Epithelial cell of esophagus (primary cell): ENCODE data around the gene RIN3.
A peak's percentile ranks its signal among the peaks of the same experiment; 100 is the strongest.

ENCODE experiments used
- DNase-seq: peaks from one replicate; pipeline ENCODE4 v3.0.0; 2010; ENCODE audit warnings: low read depth
- H3K4me3 ChIP-seq: 2 replicates; pipeline ENCODE4 v1.5.1; 2011; ENCODE audit warnings: mild to moderate bottlenecking, low read length, control low read depth
- TF ChIP-seq, protein P1 (sequence below): IDR thresholded peaks from 2 replicates; pipeline ENCODE4 v1.5.1; 2011; ENCODE audit warnings: low read depth, mild to moderate bottlenecking, low read length, control low read depth, inconsistent platforms; ENCODE audit not compliant: insufficient read depth; ENCODE audit errors: missing control alignments

Gene RIN3

DNA sequence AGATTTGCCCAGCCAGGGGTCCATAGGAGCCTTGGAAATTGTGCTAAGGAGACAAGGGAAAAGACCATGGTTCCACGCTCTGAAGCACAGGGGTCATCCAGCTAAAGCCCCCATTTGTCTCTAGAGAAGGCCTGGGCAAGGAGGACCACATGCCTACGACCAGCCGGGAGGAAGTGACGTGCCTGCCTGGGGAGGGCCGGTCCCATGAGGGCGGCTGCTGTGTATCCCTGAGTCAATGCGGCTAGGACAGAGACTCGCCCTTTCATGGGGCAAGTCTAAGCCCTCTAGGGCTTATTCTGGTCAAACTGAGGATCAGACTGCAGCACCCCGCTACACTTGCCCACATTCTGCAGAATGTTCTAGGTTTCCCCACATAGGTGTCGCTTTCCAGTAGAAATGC is 20.6 kb upstream of the RIN3 start:
- TF ChIP-seq, protein P1, sequence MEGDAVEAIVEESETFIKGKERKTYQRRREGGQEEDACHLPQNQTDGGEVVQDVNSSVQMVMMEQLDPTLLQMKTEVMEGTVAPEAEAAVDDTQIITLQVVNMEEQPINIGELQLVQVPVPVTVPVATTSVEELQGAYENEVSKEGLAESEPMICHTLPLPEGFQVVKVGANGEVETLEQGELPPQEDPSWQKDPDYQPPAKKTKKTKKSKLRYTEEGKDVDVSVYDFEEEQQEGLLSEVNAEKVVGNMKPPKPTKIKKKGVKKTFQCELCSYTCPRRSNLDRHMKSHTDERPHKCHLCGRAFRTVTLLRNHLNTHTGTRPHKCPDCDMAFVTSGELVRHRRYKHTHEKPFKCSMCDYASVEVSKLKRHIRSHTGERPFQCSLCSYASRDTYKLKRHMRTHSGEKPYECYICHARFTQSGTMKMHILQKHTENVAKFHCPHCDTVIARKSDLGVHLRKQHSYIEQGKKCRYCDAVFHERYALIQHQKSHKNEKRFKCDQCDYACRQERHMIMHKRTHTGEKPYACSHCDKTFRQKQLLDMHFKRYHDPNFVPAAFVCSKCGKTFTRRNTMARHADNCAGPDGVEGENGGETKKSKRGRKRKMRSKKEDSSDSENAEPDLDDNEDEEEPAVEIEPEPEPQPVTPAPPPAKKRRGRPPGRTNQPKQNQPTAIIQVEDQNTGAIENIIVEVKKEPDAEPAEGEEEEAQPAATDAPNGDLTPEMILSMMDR, result no peak
- DNase-seq, result no peak
- H3K4me3 ChIP-seq, result no peak overlapping the region

DNA sequence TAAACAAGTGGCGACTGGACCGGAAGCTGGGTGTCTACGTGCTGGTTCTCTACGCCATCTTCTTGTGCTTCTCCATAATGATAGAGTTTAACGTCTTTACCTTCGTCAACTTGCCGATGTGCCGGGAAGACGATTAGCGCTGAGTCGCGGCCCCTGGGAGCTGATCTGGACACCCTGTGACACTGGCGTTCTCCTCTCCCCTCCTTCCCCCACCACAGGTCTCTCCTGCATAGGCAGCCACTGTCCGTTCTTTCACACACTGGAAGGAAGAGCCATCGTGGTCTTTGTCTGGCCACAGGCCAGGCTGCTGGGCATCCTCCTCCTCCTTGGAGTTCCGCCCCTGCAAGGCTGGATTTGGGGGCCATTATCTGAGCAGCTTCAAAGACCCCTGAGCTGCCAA is 20.1 kb upstream of the RIN3 start:
- TF ChIP-seq, protein P1, result no peak
- no peak for DNase-seq
- H3K4me3 ChIP-seq, result no peak overlapping the region

GRCh38 chr14:92494512-92494911 is 19.1 kb upstream of the RIN3 start:
- no peak for DNase-seq
- TF ChIP-seq, protein P1, result no peak
- no peak overlapping the region for H3K4me3 ChIP-seq

DNA sequence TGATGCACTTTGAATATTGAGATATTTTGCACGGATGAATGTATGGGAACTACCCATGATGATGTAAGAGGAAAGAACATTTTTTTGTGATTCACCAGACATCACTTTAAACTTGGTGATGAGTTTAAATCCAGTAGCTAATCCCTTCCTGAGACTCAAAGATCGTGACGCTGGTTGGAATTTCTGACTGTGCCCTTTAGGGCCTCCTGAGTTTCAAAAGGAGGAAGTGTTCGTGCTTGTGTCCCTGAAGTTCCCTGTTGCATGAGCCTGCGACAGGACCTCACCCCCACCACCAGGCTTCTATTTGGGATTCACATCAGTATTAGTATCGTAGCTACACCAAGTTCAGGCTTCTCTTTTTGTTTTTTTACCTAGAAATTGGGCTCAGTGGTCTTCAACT is 18.6 kb upstream of the RIN3 start:
- H3K4me3 ChIP-seq, result no peak overlapping the region
- TF ChIP-seq, protein P1, result no peak
- DNase-seq, result peak; percentile 84

DNA sequence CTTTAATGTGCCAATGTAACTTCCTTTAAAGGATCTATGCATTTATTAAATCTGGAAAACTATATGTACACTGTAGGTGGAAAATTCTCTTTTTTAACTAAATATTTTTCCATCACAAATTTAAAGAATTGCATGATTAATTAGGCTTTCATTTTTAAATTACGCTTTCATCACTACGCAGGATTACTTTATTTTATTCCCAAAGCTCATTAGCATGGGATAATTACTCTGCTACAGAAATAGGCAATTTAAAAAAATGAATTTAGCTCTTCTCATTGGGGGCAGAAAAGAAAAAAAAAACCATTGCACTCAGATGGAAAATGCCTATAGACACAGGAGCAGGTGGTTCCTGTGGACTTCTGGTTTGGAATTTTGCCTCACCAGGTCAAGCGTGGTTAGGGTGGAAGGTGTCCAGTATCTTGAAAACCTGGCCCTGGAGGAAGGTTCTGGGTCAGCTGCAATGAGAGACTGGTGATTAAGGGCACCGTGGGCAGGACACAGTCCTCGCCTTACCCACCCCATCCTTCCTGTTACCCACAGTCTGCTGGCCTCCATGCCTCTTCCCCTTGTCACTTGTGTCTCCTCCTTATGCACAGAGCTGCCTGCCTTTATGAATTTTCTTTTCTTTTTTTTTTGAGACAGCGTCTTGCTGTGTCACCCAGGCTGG is 17.3 kb upstream of the RIN3 start:
- DNase-seq, result no peak
- TF ChIP-seq, protein P1, result no peak
- no peak overlapping the region for H3K4me3 ChIP-seq

- TF ChIP-seq, protein P1, result no peak
- H3K4me3 ChIP-seq, result no peak overlapping the region
- no peak for DNase-seq
Observed at GRCh38 chr14:92497391-92497790, 16.2 kb upstream of the RIN3 start.

DNA sequence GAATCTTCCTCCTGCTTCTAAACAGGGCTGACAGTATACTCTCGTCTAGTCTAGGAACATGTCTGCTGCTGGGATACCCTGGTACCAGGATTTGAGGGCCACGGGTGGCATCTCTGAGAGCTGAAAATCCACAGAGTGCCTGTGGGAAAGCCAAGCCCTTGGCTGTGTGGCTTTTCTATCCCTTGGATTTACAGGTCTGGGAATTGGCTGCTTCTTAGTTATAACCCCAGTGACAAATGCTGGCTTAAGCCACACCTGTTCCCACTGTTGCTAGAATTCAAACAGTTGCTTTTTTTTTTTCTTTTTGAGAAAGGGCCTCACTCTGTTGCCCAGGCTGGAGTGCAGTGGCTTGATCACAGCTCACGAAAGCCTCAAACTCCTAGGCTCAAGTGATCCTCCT is 14.3 kb upstream of the RIN3 start:
- DNase-seq, result no peak
- no peak overlapping the region for H3K4me3 ChIP-seq
- TF ChIP-seq, protein P1, result no peak
